Suppressor macrophage treated with lipopolysaccharide for 1 hour (primary cell): ENCODE data around the gene LITAF.

Experiments
- DNase-seq, 3 donors: peaks; one replicate each; pipeline ENCODE4 v3.0.0-alpha.2; 2020 to 2022

LITAF gene

GRCh38 chr16:11586856-11587642 lies at the start of gene LITAF:
Gene LITAF (minus strand): TSS chr16:11586919. CDS start chr16:11556730, 30,189 bp downstream.
- DNase-seq: peak; percentile 82 to 95 (median 91)

GRCh38 chr16:11636172-11636721 lies 49.5 kb upstream of the LITAF start:
- DNase-seq: no peak

DNA sequence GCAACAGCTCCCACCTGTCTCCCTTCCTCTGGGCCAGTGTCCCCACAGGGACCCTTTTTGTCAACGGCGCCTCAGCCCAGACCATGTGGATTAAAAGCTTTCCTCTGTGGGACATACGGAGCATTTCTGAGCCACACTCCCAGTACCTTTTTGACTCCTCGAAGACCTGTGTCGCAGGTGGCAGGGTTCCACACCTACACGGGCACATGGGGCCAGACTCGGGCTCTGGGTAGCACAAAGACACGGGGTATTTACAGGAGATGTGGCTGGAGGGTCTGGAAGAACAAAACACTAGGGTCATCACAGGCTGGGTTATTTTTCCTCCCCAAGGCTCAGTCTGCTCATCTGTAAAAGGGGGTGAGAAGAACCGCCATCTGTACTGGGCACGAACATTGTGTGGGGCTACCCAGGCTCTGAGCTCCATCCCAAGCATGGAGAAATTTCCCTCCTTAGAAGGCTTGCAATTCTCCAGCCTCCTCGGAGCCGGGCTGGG lies 49.0 kb upstream of the LITAF start:
- DNase-seq: no peak

- DNase-seq: no peak
These were observed 48.5 kb upstream of the LITAF start for GRCh38 chr16:11635113-11635652.

DNA sequence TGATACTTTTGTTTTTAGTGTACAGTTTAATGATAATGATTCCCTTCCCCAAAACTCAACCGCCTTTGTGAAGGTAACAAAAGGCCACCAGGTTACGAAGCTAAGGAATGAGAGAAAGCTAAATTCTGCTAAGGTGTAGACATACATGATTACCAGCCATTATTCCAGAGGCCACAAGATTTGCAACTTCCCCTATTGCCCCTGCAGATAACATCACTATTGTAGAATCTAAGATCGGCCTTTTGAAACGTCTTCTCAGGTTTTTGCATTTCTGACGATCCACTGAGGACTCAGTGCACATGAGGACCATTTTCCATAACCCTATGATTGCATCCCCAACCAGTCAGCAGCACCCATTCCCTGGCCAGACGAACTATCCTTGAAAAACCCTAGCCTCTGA lies 47.6 kb upstream of the LITAF start:
- DNase-seq: peak in 2 of 3 donors; percentile 27 to 37

DNA sequence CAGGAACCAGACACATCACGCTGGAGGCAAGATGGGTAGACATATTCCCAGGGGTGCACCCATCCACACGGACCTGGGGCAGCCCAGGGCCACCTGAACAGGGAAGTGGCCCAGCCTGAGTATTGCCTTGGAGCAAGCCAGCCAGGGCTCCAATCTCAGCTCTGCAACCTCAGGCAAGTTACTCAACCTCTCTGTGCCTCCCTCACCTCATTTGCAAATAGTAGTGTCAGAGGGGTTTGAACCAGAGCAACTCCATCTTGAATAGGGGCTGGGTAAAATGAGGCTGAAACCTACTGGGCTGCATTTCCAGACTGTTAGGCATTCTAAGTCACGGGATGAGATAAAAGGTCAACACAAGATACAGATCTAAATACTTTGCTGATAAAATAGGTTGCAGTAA lies 46.4 kb upstream of the LITAF start:
- DNase-seq: no peak

GRCh38 chr16:11632455-11632939 lies 45.8 kb upstream of the LITAF start:
- DNase-seq: peak; percentile 75 to 89 (median 85)

GRCh38 chr16:11631214-11631613 lies 44.5 kb upstream of the LITAF start:
- no peak for DNase-seq

GRCh38 chr16:11630768-11631056 lies 44.0 kb upstream of the LITAF start:
- DNase-seq: no peak

GRCh38 chr16:11630046-11630767 lies 43.5 kb upstream of the LITAF start:
- no peak for DNase-seq

GRCh38 chr16:11629071-11630030 lies 42.6 kb upstream of the LITAF start:
- DNase-seq: peak; percentile 82 to 87 (median 84)

DNA sequence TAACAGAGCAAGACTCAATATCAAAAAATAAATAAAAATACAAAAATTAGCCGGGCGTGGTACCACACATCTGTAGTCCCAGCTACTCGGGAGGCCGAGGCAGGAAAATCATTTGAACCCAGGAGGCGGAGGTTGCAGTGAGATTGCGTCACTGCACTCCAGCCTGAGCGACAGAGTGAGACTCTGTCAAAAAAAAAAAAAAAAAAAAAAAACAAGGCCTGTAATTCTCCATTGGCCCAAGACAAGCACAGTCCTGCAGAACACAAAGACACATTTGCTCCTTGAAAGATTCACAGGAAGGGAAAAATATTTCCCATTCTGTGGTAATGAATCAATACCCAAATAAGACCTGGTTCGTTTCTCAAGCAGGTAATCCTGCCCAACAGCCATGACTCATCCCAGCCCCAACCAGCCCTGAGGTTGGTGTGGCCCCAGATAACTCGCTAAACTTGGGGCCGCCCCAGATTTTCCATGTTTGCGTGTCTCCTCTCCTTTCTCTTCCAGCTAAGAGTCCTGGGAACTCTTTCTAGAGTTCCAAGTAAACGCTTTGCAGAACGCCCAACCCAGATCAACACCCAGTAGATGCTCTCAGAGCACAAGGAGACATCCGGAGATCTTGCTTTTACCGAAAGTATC lies 41.2 kb upstream of the LITAF start:
- no peak for DNase-seq

DNA sequence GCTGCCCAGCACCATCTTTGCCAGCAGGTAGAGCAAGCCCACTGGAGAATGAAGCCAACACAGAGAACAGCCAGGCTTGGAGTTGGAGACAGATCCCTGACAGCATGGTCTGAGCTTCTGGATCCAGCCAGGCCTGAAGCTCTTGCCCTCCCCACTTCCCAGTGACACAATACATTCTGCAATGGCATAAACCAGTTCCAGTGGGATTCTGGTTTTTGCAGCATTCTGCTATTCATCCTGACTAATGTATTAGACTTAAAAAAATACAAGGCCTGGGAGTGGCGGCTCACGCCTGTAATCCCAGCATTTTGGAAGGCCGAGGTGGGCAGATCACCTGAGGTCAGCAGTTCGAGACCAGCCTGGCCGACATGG lies 40.6 kb upstream of the LITAF start:
- no peak for DNase-seq

GRCh38 chr16:11626657-11627291 lies 40.1 kb upstream of the LITAF start:
- no peak for DNase-seq

DNA sequence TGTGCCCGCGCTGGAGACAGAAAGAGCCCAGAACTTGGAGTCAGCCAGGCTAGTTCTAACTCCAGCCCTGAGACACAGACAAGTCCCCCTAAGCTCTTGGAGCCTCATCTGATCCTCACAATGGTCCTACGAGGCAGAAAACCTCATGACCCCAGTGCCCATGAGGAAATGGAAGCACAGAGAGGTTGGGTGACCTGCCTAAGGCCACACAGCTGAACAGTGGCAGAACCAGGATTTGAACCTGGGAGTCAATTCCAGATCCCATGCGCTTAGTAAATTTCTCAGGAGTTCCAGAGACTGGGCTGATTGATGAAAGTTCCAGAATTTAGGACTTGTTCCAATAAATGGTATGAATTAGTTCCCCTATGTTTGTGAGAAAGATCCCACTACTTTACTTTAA lies 39.0 kb upstream of the LITAF start:
- DNase-seq: no peak

DNA sequence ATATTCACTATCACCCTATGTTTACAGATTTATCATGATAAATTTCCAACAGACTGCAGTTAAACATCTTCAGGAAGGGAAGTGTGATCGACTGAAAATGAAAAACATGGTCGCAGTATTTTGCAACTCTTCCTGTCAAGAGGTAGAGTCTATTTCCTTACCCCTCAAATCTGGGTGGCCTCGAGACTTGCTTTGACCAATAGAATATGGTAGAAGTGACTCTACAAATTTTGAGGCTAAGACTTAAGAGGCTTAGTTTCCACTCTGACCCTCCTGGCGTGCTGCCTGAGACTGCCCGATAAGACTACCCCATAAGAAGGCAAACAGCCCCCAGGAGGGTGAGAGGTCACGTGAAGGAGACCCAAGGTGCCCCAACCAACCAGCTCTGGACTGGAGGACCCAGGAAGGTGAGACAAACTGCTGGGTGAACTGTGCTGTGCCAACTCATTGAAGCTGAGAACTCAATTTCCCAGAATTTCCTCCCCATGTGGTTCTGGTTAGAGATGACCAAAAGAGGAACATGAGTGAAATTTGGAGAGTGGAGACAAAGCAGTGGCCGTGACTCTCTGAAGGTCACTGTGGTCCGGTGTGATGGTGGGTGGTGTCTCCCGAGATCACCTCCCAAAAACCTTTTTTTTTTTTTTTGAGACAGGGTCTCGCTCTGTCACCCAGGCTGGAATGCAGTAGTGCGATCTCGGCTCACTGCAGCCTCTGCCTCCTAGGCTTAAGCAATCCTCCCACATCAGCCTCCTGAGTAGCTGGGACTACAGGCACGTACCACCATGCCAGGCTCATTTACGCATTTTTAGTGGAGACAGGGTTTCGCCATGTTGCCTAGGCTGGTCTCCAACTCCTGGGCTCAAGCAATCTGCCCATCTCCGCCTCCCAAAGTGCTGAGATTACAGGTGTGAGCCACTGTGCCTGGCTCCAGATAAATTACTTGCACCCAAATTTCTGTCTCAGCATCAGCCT lies 38.2 kb upstream of the LITAF start:
- DNase-seq: peak; percentile 64 to 85 (median 81)

DNA sequence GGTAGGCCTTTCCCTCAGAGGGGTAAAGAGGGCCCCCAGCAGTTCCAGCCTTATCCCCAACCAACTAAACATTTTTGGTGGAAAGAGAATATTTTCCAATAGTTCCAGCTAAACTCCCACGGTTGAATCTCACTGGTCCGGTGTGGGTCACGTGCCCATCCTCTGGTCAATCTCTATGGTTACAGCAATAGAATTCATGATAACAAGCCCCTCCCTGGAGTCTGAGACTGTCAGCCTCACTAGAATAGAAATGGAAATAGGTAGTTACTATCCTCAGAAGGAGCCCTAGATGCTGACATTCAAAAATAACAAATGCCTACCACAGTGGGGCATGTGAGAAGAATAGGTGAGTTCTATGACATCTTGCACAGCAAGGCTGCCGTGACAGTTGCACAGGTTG lies 37.5 kb upstream of the LITAF start:
- DNase-seq: no peak

- DNase-seq: peak in 1 of 3 donors; percentile 35
These were observed 35.4 kb upstream of the LITAF start for GRCh38 chr16:11621920-11622651.

DNA sequence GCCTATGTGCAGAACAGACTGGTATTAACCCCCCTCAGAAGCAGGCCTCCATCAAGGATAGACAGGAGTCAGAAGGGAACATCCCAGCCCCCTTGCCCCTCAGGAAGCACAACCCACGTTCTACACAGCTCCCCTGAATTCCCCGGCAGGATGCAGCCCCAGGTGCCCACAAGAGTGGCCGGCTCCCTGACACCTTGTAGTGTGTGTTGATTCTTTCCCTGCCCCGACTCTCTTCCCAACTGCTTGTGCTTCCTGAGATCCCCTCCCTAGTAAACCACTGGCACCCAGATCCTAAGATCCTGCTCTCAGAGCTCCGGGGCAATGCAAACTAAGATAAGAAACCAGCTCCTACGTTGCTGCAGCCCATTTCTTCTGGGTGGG lies 34.8 kb upstream of the LITAF start:
- DNase-seq: no peak
